NCI-H2171 treated with DMSO at 0.1 percent for 48 hours (cell line): Measurements from ENCODE around the gene CUL9.
"Not testable (repeated sequence)": the region's sequence is repeated elsewhere in the genome, so short reads cannot be mapped to it uniquely, and the experiment has no call there.

Source experiments
- DNase-seq: peaks from one replicate; lab custom pipeline; 2025; lab: John Stamatoyannopoulos, UW

CUL9 gene

DNA sequence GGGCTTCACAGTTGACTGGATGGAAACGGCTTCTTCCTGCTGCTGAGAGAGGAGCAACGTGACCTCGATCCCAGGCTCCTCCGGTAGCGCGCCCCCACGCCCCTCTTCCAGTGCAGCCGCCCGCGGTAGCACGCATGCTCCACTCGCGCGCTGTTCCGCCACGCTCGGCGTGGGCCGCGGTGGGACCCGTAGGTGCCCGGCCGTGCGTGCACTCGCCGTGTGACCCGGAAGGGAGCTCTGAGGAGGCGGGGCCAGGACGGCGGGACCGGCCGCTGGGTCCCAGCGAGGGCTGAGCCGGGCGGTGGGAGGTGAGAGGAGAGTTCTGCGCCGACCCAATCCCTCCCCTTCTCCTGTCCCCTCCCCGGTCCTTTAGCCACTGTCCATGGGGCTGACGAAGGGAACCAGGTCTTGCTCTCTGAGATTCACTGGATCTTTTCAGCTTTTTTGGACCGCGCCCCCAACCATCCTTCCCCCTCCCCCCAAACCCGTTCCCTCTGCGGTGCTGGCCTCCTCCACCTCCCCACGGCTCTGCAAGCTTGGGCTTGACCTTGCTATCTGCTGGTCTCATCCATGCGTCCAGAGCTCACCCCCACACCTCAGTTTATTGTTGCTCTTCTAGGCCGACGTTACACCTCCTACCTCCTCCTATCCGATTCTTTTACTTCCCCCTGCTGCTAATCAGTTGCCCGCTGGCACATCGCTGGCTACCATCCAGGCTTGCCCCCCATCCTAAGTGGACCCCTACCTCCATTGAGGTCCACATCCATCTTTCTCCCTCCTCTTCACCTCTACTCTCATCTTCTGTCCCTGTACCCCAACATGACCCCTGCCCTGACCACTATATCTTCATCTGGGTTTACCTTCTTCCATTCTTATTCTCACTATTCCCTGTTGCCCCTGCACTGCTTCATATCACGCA, at the start of gene CUL9:
CUL9 (plus strand) TSS at position 255 of the 919 bp plus-strand sequence. CDS start 2,115 bp downstream, outside the sequence.
- peak; percentile 43 for DNase-seq

DNA sequence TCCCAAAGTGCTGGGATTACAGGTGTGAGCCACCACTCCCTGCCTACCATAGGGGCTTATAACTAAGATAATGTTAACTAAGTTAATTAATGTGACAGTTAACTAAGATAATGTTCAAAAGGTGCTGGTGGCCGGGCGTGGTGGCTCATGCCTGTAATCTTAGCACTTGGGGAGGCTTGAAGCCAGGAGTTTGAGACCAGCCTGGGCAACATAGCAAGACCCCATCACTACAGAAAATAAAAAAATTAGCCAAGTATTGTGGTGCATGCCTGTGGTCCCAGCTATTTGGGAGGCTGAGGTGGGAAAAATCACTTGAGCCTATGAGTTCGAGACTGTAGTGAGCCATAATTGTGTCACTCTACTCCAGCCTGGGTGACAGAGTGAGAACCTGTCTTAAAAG, 43.7 kb upstream of the CUL9 start:
- no peak for DNase-seq

DNA sequence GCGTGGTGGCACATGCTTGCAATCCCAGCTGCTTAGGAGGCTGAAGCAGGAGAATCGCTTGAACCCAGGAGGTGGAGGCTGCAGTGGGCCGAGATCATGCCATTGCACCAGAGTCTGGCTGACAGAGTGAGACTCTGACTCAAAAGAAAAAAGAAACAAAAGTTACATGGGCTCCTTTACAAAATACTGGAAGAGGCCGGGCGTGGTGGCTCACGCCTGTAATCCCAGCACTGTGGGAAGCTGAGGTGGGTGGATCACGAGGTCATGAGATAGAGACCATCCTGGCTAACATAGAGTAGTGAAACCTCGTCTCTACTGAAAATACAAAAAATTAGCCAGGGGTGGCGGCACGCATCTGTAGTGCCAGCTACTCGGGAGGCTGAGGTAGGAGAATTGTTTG, 42.0 kb upstream of the CUL9 start:
- not testable (repeated sequence) for DNase-seq

DNA sequence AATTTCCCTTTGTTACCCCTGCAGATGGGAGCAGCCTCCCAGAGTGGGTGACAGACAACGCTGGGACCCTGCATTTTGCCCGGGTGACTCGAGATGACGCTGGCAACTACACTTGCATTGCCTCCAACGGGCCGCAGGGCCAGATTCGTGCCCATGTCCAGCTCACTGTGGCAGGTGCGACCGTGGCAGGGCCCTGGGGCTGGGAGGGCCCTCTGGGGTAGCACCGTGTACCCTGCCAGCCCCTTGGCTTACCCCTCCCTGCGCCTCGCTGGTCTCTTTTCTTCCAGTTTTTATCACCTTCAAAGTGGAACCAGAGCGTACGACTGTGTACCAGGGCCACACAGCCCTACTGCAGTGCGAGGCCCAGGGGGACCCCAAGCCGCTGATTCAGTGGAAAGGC, 40.4 kb upstream of the CUL9 start:
- DNase-seq = no peak

DNA sequence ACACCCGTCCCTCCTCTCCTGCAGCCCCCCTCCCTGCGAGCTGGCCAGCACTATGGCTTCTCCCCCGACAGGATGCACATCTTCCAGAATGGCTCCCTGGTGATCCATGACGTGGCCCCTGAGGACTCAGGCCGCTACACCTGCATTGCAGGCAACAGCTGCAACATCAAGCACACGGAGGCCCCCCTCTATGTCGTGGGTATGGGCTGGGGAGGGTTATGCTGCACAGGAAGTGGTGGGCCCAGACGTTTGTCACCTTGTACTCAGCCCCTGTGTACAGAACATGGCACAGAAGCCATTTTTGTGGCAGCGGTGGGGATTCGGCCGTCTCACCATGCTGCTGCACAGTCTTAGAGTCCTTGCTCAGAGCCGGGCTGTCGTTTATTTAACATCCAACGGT, 39.9 kb upstream of the CUL9 start:
- DNase-seq = no peak

DNA sequence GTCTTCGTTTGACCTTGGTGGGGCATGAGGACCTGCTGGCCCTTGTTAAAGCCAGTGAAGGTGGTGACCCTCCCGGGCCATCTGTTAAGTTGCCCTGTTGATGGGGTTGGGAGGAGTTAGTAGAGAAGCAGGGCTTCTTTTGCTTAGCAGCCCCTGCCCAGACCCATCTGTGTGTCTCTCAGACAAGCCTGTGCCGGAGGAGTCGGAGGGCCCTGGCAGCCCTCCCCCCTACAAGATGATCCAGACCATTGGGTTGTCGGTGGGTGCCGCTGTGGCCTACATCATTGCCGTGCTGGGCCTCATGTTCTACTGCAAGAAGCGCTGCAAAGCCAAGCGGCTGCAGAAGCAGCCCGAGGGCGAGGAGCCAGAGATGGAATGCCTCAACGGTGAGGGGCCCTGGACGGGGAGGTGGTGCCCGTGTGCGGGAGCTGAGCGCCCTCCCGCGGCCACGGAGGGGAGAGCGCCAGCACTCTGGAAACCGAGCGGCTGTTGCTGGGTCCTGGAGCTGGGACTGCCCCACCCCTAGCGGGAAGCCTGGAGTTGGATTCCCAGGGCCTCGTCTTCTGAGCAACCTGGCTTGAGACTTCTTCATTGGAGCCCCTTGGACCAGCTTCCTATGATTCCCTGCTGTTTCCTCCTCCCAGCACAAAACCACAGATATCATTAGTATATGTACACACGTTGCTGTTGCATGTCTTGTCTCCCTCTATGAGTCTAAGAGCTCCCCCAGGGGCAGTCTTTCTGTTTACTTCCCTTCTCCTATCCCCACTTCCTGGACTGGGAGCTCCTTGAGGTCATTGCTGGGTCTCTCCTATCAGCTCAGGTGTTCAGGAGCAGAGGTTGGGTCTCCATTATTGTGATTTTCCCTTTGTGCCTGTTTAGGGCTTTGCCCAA, 38.5 kb upstream of the CUL9 start:
- DNase-seq = peak; percentile 76

DNA sequence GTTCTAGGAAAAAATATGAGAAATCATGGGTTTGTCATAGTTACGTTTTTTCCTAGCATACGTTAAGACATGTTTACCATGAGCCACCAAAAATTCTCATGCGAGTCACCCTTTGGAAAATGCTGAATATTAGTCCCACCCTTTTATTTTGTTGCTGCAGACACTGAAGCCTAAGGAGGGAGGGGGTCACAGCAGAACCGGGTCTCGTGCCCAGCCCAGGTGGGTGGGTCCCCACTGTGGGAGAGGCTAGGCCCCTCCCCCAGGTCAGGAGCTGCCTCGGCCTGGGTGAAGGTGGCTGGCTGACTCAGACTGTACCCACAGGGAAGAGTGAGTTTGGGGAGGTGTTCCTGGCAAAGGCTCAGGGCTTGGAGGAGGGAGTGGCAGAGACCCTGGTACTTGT, 37.1 kb upstream of the CUL9 start:
- no peak for DNase-seq

DNA sequence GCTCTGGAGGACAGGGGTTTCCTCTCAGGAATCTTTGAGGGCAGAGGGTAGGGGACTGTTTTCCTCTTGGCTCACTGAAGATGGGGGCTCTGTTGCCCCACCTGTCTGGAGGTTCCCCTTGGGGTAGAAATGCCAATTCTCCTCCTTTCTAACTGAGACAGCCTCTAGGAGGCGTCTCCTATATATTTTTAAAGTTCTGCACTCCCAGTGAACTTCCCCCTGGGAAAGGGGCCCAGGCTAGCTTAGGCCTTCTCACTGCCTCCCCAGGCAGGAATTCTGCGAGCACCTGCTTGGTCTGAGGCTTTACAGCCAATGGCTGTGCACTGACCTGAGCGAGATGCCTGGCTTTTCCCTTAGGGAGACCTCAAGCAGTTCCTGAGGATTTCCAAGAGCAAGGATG, 35.7 kb upstream of the CUL9 start:
- no peak for DNase-seq

DNA sequence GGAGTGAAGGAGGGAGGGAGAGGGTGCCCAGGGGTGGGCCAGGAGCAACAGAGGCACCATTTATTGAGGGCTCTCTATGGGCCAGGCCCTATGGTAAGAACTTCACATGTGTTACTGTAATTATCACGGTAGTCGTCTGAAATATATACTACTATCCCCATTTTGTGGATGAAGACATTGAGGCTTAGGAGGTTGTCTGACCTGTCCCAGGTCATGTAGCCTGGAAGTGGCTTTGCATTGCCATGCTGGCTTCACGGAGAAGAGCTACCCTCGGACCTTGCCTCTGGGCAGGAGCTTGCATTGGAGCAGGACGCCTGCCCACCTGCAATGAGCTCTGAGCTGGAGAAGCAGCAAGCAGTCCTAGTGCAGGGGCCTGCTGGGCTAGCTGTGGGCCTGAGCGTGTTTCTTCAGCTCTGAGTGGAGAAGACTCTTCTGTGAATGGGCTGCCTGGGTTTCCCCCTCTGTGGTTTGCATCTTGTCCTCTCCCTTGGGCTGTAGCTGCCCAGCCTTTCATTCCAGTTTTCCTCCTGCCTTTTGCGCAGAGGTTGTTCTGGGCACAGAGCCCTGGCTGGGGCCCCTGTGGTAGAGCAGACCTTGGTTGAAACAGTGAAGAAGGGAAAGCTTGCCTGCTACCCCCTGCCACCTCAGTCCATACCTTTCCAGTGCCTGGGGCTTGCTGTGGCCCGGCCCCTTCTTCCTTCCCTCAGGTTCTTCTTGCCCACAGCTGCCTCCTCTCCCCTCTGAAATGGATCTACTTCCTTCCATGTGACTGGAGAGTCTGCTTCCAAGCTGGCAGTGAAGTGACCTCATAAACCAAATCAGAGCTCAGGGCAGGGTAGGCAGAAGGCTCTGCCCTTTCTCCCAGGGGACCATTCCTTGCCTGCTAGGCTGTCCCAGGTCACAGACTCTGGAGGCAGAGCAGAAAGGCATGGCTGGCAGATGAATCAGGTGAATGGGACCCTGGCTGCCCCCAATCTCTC, 35.0 kb upstream of the CUL9 start:
- DNase-seq = peak; percentile 25

DNA sequence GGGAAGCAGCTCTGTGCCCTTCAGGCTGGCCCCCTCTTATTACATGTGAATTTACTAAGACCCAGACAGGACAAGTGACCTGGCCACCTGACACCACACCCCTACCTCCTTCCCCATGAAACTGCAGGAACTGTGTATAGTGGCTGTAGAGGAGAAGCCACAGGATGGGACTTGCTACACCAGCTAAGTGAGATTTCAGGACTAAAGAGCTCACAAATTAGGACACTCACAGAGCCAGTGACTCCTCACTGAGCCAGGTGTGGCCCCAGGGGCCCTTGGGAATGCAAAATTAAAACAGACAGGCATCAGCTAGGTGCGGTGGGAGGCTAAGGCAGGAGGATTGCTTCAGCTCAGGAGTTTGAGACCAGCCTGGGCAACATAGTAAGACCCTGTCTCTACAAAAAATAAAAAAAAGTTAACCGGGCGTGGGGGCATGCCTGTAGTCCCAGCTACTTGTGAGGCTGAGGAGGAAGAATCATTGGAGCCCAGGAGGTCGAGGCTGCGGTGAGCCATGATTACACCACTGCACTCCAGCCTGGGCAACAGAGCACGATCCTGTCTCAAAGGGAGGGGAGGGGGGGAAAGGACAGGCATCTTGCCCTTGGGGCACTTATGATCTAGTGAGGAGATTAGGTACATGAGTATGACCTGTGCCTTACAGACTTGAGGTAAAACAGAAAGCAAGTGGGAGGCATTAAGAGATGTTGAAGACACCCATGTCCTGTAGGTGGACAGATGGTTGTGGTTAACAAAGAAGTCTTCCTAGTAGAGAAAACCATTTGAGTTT, 34.1 kb upstream of the CUL9 start:
- no peak for DNase-seq

DNA sequence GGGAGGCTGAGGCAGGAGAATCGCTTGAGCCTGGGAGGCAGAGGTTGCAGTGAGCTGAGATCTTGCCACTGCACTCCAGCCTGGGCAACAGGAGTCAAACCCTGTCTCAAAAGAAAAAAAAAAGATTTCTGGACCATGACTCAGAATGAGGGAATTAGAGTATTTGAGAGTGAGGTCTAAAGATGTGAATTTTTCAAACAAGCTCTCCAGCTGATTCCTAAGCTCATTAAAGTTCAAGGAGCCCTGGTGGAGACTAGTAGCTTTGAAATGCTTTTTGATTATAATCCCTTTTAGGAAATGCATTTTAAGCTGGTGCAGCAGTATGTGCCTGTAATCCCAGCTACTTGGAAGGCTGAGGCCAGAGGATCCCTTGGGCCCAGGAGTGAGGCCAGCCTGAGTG, 32.7 kb upstream of the CUL9 start:
- DNase-seq = no peak

DNA sequence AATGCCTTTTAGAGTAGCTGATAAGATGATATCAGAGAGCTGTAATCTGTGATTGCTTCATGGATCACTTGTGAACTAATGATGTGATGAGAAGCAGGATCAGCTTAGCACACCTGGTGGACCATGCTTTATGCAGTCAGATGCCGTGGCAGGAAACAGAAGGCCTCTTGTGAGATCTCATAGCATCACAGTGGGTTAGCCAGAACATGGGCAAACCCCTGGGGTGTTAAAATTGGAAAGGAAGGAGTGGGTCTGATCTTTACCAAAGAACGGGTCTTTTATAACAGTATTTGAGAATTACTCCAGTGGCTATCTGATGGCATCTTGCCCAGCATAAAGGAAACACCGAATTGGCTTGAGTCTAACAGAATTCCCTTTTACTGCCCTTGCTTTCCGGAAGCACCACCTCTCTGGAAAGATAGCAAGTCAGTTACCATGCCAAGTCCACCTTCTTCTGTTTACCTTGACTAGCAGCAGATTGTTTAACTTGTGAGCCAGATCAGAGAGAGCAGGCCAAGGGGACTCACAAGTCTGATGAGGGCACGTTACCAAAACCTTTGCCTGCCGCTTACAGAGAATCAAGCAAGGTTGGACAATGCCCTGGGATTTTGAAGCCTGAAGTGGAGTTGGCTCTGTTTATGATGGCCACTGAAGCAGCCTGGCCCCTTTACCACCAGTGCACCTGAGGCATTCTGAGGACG, 31.8 kb upstream of the CUL9 start:
- no peak for DNase-seq

DNA sequence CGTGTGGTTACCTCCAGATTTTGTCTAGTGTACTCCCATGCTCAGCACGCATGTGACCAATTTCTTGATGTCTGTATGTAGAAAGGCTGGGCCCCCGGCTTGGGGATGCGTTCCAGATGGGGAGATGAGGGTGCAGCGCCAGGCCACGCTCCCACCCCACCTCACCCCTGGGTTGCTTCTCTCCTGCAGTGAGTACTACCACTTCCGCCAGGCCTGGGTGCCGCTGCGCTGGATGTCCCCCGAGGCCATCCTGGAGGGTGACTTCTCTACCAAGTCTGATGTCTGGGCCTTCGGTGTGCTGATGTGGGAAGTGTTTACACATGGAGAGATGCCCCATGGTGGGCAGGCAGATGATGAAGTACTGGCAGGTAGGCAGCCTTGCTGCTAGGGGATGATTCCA, 22.4 kb upstream of the CUL9 start:
- peak; percentile 79 for DNase-seq

DNA sequence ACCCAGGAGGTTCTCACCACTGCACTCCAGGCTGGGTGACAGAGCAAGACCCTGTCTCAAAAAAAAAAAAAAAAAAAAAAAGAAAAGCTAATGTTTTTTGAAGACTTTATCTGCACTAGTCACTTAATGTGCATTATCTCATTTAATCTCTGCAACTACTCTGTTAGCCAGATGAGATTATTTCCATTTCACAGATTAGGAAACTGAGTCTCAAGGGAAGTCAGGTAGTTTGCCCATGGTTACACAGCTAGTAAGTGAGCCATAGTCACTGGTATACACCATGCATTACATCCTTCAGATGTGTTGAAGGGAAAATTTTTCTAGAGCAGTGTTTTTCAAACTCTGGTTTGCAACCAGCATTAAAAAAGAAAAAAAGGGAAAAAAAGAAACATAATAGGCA, 18.1 kb upstream of the CUL9 start:
- no peak for DNase-seq

DNA sequence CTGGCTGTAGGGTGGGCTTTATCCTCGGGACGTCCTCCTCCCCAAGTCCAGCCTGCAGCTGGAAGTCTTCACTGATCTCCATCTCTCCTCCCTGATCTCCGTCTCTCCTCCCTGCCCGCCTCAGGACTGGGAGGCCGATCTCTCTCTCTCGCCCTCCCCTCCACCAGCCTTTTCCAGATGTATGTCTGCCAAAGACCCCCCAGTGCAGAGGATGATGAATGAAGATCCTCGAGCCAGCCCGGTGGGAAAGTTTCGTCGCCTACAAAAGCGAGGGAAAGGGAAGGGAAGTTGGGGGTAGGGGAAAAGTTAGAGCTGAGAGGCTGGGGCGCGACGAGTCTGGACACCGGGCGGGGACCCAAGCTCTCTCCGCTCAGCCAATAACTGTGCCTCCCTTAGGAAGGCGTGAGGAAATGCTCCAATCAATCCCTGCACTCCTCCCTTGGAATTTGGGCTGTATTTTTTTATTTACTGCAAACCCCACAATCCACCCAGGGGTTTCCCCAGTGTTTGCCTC, 11.5 kb upstream of the CUL9 start:
- no peak for DNase-seq

DNA sequence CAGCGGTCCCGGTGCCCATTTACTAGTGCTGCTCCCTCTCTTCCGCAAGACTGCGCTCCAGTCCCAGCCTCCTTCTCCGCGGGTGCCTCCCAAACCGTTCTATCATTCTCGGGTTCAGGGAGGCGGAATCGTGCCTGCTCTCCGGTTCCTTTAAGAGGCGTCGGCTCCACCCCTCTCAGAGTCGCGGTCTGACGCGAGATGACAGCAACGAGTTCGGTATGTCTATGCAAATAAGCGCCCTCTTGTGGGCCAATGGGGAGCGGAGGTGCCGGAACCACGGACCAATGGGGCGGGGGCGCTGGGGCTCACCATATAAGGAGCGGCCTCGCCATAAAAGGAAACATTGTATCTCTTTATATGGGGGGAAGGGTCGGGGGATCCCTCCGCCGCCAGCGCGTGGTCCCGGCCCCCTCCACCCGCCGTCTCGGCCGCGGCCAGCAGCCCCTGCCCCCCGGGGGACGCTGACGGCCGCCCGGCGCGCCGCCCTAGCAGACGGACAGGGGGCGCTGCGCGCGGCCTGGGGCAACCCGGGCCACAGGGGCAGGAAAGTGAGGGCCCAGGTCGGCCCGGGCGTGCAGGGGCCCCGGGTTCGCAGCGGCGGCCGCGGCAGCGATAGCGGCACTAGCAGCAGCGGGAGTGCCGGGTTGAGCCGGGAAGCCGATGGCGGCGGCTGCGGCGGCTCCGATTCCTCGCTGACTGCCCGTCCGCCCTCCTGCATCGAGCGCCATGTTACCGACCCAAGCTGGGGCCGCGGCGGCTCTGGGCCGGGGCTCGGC, 10.9 kb upstream of the CUL9 start, which contains the start of gene SRF:
SRF (plus strand) TSS at position 339 of the 776 bp plus-strand sequence; CDS start at position 727, 388 bp downstream.
- DNase-seq = peak; percentile 99

DNA sequence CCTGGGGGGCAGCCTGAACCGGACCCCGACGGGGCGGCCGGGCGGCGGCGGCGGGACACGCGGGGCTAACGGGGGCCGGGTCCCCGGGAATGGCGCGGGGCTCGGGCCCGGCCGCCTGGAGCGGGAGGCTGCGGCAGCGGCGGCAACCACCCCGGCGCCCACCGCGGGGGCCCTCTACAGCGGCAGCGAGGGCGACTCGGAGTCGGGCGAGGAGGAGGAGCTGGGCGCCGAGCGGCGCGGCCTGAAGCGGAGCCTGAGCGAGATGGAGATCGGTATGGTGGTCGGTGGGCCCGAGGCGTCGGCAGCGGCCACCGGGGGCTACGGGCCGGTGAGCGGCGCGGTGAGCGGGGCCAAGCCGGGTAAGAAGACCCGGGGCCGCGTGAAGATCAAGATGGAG, 10.3 kb upstream of the CUL9 start:
- no peak for DNase-seq

DNA sequence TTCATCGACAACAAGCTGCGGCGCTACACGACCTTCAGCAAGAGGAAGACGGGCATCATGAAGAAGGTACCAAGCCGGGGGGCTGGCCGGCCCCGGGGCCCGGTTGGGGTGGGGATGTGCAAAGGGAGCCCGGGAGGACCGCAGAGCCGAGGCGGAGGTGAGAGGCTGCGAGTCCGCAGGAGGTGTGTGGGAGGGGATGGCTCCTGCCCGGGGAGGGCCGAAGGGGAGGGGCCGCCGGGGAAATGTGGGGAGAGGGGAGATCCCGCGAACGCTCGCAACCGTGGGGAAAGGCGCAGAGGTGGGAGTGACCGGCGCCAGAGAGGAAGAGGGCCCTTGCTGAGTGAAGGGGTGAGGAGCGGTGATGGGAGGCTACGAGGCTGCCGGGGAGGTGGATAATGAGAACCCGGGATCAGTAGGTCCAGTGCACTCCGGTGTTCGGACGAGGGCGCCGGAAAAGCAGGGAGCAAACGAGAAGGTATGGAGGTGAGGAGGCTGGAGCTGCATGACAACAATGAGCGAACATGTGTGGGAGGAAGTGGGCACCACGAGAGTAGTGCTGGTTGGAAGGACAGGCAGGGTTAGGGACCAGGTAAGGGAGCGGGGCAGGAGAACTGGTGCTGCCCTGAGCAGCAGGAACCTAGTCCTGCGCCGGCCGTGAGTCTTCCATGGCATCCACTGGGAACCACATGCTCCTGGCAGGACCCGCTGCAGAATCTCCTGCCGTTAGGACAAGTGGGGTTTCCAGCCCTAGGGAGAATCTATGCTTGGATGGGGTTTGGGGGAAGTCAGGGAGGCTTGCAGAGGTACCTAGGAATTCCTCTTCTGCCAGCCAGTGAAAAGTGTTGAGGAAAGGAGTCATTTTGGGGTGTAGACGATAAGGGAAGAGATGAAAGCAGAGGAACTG, 9.6 kb upstream of the CUL9 start:
- peak; percentile 53 for DNase-seq
